GM18951 (cell line): ENCODE measurements around the gene PADI1.

Experiments
- POLR2A ChIP-seq: IDR thresholded peaks from 4 replicates; pipeline ENCODE4 v1.6.1; 2011; ENCODE audit warnings: mild to moderate bottlenecking; ENCODE audit not compliant: insufficient read length, insufficient read depth; ENCODE audit errors: extremely low read depth
- in situ Hi-C: fragments of 300-500 bp; cut with MboI; formaldehyde crosslinking; loops from one replicate; pipeline ENCODE4 v1.12.0; 2022; ENCODE audit warnings: low sequenced_read_pairs, mixed read lengths, inconsistent platforms; ENCODE audit not compliant: unreplicated experiment

Gene PADI1

GRCh38 chr1:17260738-17261137 is 55.8 kb downstream of the PADI1 start:
- no peak for TF ChIP-seq POLR2A
- in situ Hi-C loops, result no loop called here

DNA sequence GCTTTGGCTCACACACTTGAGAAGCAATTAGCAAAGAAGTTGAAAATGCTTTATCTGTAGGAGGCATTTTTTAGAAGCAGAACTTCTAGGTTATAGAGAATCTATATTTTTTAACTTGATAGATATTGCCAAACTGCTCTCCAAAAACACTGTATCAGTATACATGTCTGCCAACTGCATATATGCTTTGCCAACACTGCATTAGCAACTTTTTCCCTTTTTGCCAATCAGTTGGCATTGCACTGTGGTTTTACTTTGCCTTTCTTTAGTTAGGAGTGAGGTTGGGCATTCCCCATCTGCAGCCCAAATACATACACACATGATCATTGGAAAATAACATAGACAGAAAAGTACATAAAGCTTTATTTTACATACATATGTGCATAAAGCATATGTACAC is 59.0 kb downstream of the PADI1 start:
- in situ Hi-C loops, result no loop called here
- no peak for TF ChIP-seq POLR2A

- in situ Hi-C loops, result no loop called here
- no peak for TF ChIP-seq POLR2A
Observed at GRCh38 chr1:17264470-17264869, 59.5 kb downstream of the PADI1 start.

DNA sequence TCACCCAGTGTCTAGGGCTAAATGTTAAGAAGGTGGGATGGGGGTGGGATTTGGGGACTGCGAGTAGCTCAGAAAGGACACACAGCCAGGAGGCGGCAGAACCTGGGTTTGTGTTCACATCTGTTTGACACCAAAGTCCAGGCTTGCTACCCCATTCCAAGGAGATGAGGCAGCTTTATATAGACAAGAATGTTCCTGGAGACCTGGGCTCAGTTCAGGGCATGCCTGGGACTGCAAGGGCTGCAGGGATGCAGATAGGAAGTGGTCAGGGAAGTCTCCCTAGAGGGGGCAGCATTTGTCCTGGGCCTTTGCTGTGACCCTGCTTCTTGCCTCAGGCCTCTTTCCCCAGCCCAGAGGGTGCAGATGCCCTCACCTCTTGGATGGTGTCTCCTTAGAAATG is 60.2 kb downstream of the PADI1 start:
- TF ChIP-seq POLR2A, result no peak
- in situ Hi-C loops, result no loop called here

GRCh38 chr1:17265950-17266349 is 61.0 kb downstream of the PADI1 start:
- TF ChIP-seq POLR2A, result no peak

DNA sequence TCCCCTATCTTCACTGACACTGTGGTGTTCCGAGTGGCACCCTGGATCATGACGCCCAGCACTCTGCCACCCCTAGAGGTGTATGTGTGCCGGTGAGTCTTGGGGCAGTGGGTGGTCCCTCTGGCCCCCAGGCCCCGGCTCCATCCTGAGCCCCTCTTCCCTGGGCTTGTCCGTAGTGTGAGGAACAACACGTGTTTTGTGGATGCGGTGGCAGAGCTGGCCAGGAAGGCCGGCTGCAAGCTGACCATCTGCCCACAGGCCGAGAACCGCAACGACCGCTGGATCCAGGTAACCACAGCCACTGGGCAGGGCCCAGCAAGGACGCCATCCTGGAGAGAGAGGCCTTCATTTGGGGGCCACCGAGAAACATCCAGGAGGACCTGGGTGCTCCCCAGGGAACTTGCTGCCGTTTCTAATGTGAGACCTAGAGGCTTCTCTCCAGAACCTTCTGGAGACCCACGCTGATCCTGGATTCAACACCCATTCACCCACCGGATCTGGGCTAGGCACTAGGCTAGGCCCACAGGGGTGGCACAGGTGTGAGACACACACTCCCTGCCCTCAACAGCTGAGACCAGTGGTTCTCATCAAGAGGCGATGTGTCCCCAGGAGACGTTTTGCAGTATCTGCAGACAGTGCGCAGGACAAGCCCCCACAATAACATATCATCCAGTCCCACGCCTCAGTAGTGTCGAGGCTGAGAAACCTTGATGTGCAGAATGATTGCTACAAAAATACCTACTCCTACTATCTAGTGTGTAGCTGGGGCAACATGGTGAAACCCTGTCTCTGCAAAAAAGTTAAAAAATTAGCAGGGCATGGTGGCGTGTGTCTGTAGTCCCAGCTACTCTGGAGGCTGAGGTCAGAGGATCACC is 66.2 kb downstream of the PADI1 start:
- no peak for TF ChIP-seq POLR2A
- in situ Hi-C loops, result no loop called here

More at GRCh38 chr1:17265950-17266349, 61.0 kb downstream of the PADI1 start:
- in situ Hi-C loops, result no loop called here

DNA sequence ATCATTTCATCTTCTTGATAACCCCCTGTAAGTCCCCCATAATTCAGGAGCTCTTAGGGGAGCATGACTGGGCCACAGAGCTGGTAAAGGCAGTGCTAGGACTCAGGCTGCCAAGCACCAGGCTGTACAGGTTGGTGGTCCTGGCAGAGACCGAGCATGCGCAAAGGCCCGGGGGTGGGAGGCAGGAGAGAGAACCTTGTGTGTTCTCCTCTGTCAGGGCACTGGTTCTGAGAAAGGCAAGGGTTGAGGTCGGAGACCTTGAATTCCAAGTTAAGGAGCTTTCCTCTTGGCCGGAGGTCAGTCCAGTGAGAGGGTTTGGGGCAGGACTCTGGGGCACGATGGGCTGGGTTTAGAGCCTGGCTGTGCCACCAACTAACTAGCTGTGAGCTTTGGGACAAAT is 67.1 kb downstream of the PADI1 start:
- in situ Hi-C loops, result no loop called here
- no peak for TF ChIP-seq POLR2A

- no peak for TF ChIP-seq POLR2A
- in situ Hi-C loops, result no loop called here
Observed at GRCh38 chr1:17272646-17273045, 67.7 kb downstream of the PADI1 start.

GRCh38 chr1:17273096-17273495 is 68.2 kb downstream of the PADI1 start:
- no peak for TF ChIP-seq POLR2A
- in situ Hi-C loops, result no loop called here

DNA sequence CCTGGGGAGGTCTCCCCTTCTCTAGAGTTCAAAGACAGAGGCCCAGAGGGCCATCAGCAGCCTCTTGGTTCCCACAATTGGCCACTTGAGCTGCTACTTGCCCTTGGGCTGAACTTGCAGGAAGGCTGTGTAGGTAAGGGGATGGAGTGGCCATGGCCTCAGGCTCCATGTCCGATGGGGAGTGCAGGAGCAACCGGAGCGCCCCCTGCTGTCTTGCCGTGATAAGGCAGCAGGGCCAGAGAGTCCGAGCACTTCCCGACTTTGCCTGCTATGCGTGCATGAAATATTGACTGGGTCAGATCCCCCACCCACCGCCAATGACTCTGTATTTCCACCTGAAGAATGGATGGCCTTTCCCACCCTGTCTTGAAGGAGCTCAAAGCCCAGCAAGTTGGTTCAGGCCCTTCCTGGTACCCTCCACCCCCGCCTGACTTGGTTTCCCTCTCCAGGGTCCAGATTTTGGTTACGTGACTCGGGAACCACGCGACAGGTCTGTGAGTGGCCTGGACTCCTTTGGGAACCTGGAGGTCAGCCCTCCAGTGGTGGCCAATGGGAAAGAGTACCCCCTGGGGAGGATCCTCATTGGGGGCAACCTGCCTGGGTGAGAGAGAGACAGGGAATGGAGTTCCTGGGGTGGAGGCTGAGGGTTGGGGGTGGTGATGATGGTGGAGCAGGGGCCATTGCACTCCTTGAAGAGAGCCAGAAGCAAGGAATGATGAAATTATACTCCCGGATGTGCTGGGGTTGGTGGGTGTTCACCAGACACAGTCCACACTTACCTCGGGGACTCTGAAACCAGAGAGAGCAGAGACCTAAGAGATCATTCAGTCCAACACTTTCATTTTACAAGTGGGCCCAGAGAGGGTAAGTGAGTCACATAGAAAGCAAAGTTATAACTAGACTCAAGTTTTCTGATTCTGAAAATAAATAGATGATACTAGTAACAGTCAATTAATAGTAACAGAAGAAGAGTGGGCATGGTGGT is 69.5 kb downstream of the PADI1 start:
- no peak for TF ChIP-seq POLR2A
- in situ Hi-C loops, result no loop called here

GRCh38 chr1:17276568-17276967 is 71.6 kb downstream of the PADI1 start:
- in situ Hi-C loops, result no loop called here
- no peak for TF ChIP-seq POLR2A

GRCh38 chr1:17277511-17278159 is 72.7 kb downstream of the PADI1 start:
- in situ Hi-C loops, result no loop called here
- no peak for TF ChIP-seq POLR2A

GRCh38 chr1:17278996-17279830 is 74.3 kb downstream of the PADI1 start:
- no peak for TF ChIP-seq POLR2A
- in situ Hi-C loops, result no loop called here

DNA sequence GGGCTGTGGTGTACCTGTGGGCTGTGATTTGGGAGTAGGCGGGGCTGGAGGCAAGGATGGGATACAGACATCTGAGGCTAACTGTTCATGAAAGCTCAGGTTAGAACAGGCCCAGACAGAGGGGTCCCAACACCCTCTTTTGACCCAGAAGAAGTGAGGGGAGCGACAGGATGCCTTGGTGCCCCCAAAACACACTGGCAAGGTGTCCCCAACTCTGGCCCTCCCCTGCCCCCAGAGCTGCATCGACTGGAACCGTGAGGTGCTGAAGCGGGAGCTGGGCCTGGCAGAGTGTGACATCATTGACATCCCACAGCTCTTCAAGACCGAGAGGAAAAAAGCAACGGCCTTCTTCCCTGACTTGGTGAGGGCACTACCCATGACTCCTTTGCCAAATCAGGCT is 75.5 kb downstream of the PADI1 start:
- no peak for TF ChIP-seq POLR2A
- in situ Hi-C loops, result no loop called here
